GM19324 (cell line): ENCODE data around the gene DPF1.
"Not testable (repeated sequence)": the region's sequence is repeated elsewhere in the genome, so short reads cannot be mapped to it uniquely, and the experiment has no call there.

Experiments used
- ATAC-seq: cut with Tn5 transposase; IDR thresholded peaks from one replicate; pipeline ENCODE4 v1.9.1; 2021; ENCODE audit warnings: mild to moderate bottlenecking, moderate library complexity; ENCODE audit not compliant: unreplicated experiment, low FRiP score

DPF1 gene

GRCh38 chr19:38250821-38251563 is 27.0 kb upstream of the DPF1 start:
- no peak for ATAC-seq

GRCh38 chr19:38250428-38250820 is 26.4 kb upstream of the DPF1 start:
- no peak for ATAC-seq

- no peak for ATAC-seq
These were observed 24.4 kb upstream of the DPF1 start for GRCh38 chr19:38248421-38248820.

GRCh38 chr19:38247734-38248268 is 23.8 kb upstream of the DPF1 start:
- no peak for ATAC-seq

GRCh38 chr19:38247126-38247525 is 23.1 kb upstream of the DPF1 start:
- no peak for ATAC-seq

- ATAC-seq, result no peak
These were observed 21.9 kb upstream of the DPF1 start for GRCh38 chr19:38245826-38246498.

- no peak for ATAC-seq
These were observed 19.3 kb upstream of the DPF1 start for GRCh38 chr19:38243279-38243673.

GRCh38 chr19:38239816-38240215 is 15.8 kb upstream of the DPF1 start:
- no peak for ATAC-seq

GRCh38 chr19:38234615-38235014 is 10.6 kb upstream of the DPF1 start:
- no peak for ATAC-seq

GRCh38 chr19:38233740-38234251 is 9.8 kb upstream of the DPF1 start:
- no peak for ATAC-seq

- ATAC-seq, result no peak
These were observed 7.9 kb upstream of the DPF1 start for GRCh38 chr19:38231918-38232317.

- ATAC-seq, result not testable (repeated sequence)
These were observed 6.6 kb upstream of the DPF1 start for GRCh38 chr19:38230506-38231133.

- ATAC-seq, result no peak
These were observed 5.6 kb upstream of the DPF1 start for GRCh38 chr19:38229585-38230073.

GRCh38 chr19:38228491-38229439 is 4.7 kb upstream of the DPF1 start:
- no peak for ATAC-seq

- no peak for ATAC-seq
These were observed 4.0 kb upstream of the DPF1 start for GRCh38 chr19:38228005-38228377.

- no peak for ATAC-seq
These were observed 3.4 kb upstream of the DPF1 start for GRCh38 chr19:38227287-38228004.

GRCh38 chr19:38224863-38225218 is 819 bp upstream of the DPF1 start:
- not testable (repeated sequence) for ATAC-seq

- ATAC-seq, result no peak
These were observed 407 bp downstream of the DPF1 start for GRCh38 chr19:38223617-38224013.

- no peak for ATAC-seq
These were observed 901 bp downstream of the DPF1 start for GRCh38 chr19:38223119-38223523.
